Subcutaneous abdominal adipose tissue (tissue), 5 donors: Measurements from ENCODE around the gene PLTP.

Source experiments
- H3K27ac ChIP-seq: one replicate; pipeline ENCODE4 v1.7.0; 2013; ENCODE audit warnings: low read depth, mild to moderate bottlenecking, inconsistent platforms, low read length, moderate library complexity
- H3K27me3 ChIP-seq, 5 donors: one replicate each; pipeline ENCODE4 v1.7.0; 2013; ENCODE audit warnings: low read length in 5 of 5, inconsistent platforms in 1 of 5; ENCODE audit not compliant: control insufficient read depth in 5 of 5, insufficient read depth in 4 of 5
- H3K36me3 ChIP-seq, 5 donors: one replicate each; pipeline ENCODE4 v1.7.0; 2013; ENCODE audit warnings: low read length in 5 of 5; ENCODE audit not compliant: control insufficient read depth in 5 of 5, insufficient read depth in 5 of 5
- H3K4me1 ChIP-seq, 5 donors: one replicate each; pipeline ENCODE4 v1.7.0; 2013; ENCODE audit warnings: low read length in 5 of 5, mild to moderate bottlenecking in 3 of 5, moderate library complexity in 1 of 5; ENCODE audit not compliant: control insufficient read depth in 5 of 5, insufficient read depth in 5 of 5
- H3K4me3 ChIP-seq, 5 donors: one replicate each; pipeline ENCODE4 v1.7.0; 2013; ENCODE audit warnings: low read length in 5 of 5, low read depth in 1 of 5
- H3K9ac ChIP-seq, 5 donors: one replicate each; pipeline ENCODE4 v1.7.0; 2013; ENCODE audit warnings: low read length in 5 of 5, mild to moderate bottlenecking in 4 of 5, moderate library complexity in 3 of 5
- H3K9me3 ChIP-seq, 5 donors: one replicate each; pipeline ENCODE4 v1.7.0; 2013; ENCODE audit warnings: low read length in 5 of 5; ENCODE audit not compliant: control insufficient read depth in 5 of 5
- donor health status: healthy.
- donor health status: healthy.
- donor health status: healthy.
- donor health status: healthy.
- donor health status: healthy.

PLTP gene

GRCh38 chr20:45944151-45944964, 32.4 kb upstream of the PLTP start:
- peaks cover 10 to 96% (median 90%) of the 10 kb centered on the region in 5 donors for H3K36me3 ChIP-seq
- H3K4me3 ChIP-seq = no peak overlapping the region
- H3K27ac ChIP-seq = no peak overlapping the region
- H3K4me1 ChIP-seq = peaks cover 4 to 14% (median 11%) of the 10 kb centered on the region in 5 donors
- no peaks in the 10 kb centered on the region for H3K9me3 ChIP-seq
- H3K9ac ChIP-seq = no peak overlapping the region
- no peaks in the 10 kb centered on the region for H3K27me3 ChIP-seq

- no peak overlapping the region for H3K4me3 ChIP-seq
- peaks cover 4 to 14% (median 11%) of the 10 kb centered on the region in 5 donors for H3K4me1 ChIP-seq
- H3K9me3 ChIP-seq = no peaks in the 10 kb centered on the region
- H3K36me3 ChIP-seq = peaks cover 10 to 96% (median 90%) of the 10 kb centered on the region in 5 donors
- no peak overlapping the region for H3K27ac ChIP-seq
- no peak overlapping the region for H3K9ac ChIP-seq
- H3K27me3 ChIP-seq = no peaks in the 10 kb centered on the region
Observed at GRCh38 chr20:45943613-45944012, 31.7 kb upstream of the PLTP start.

- H3K9me3 ChIP-seq = no peaks in the 10 kb centered on the region
- H3K27me3 ChIP-seq = no peaks in the 10 kb centered on the region
- H3K4me1 ChIP-seq = peaks cover 0 to 6% (median 5%) of the 10 kb centered on the region in 5 donors
- H3K27ac ChIP-seq = no peak overlapping the region
- H3K36me3 ChIP-seq = peaks cover 18 to 83% (median 75%) of the 10 kb centered on the region in 5 donors
- H3K9ac ChIP-seq = no peak overlapping the region
- H3K4me3 ChIP-seq = no peak overlapping the region
Observed at GRCh38 chr20:45940469-45940868, 28.5 kb upstream of the PLTP start.

- Histone ChIP-seq H3K9ac (no peak overlapping the region), H3K27me3 (no peaks in the 10 kb centered on the region), H3K27ac (no peak overlapping the region), H3K9me3 (no peaks in the 10 kb centered on the region), H3K4me3 (no peak overlapping the region), H3K4me1 (peaks cover 0 to 7% (median 6%) of the 10 kb centered on the region in 5 donors), H3K36me3 (peaks cover 18 to 78% (median 71%) of the 10 kb centered on the region in 5 donors)
Observed at GRCh38 chr20:45940053-45940452, 28.1 kb upstream of the PLTP start.

GRCh38 chr20:45938727-45939438, 26.9 kb upstream of the PLTP start:
- H3K9me3 ChIP-seq = no peaks in the 10 kb centered on the region
- peaks cover 12 to 67% (median 60%) of the 10 kb centered on the region in 5 donors for H3K36me3 ChIP-seq
- H3K27me3 ChIP-seq = no peaks in the 10 kb centered on the region
- H3K4me1 ChIP-seq = peaks cover 0 to 10% (median 8%) of the 10 kb centered on the region in 5 donors
- no peak overlapping the region for H3K4me3 ChIP-seq
- no peak overlapping the region for H3K27ac ChIP-seq
- no peak overlapping the region for H3K9ac ChIP-seq

- Histone ChIP-seq H3K9me3 (no peaks in the 10 kb centered on the region), H3K9ac (no peak overlapping the region), H3K4me1 (peaks cover 0 to 20% (median 18%) of the 10 kb centered on the region in 5 donors), H3K27ac (no peak overlapping the region), H3K4me3 (no peak overlapping the region), H3K36me3 (peaks cover 10 to 56% (median 48%) of the 10 kb centered on the region in 5 donors), H3K27me3 (no peaks in the 10 kb centered on the region)
Observed at GRCh38 chr20:45937765-45938164, 25.8 kb upstream of the PLTP start.

- Histone ChIP-seq H3K9ac (peak overlapping the region; percentile 39 to 85 (median 64)), H3K9me3 (no peaks in the 10 kb centered on the region), H3K4me1 (peaks cover 0 to 20% (median 18%) of the 10 kb centered on the region in 5 donors), H3K4me3 (peak overlapping the region; percentile 86 to 97 (median 95)), H3K27me3 (no peaks in the 10 kb centered on the region), H3K27ac (peak overlapping the region; percentile 84), H3K36me3 (peaks cover 10 to 37% (median 35%) of the 10 kb centered on the region in 5 donors)
Observed at GRCh38 chr20:45935416-45936046, 23.6 kb upstream of the PLTP start.

GRCh38 chr20:45934586-45935415, 22.8 kb upstream of the PLTP start, which contains the start of gene PCIF1:
Gene PCIF1, plus strand, starts transcription at chr20:45934683. Its CDS starts 4,317 bp downstream, at chr20:45939000.
- Histone ChIP-seq H3K9me3 (no peaks in the 10 kb centered on the region), H3K27ac (peak within 1 kb of the TSS; percentile 98), H3K9ac (peak within 1 kb of the TSS; percentile 39 to 99 (median 98)), H3K4me3 (peak within 1 kb of the TSS; percentile 86 to 97 (median 95)), H3K27me3 (no peaks in the 10 kb centered on the region), H3K4me1 (peaks cover 0 to 20% (median 18%) of the 10 kb centered on the region in 5 donors), H3K36me3 (peaks cover 8 to 30% (median 28%) of the 10 kb centered on the region in 5 donors)

- peak overlapping the region; percentile 22 to 99 (median 98) for H3K9ac ChIP-seq
- H3K36me3 ChIP-seq = peaks cover 8 to 23% (median 21%) of the 10 kb centered on the region in 5 donors
- H3K4me1 ChIP-seq = peaks cover 0 to 20% (median 18%) of the 10 kb centered on the region in 5 donors
- H3K27ac ChIP-seq = peak overlapping the region; percentile 98
- H3K27me3 ChIP-seq = no peaks in the 10 kb centered on the region
- H3K9me3 ChIP-seq = no peaks in the 10 kb centered on the region
- H3K4me3 ChIP-seq = peak overlapping the region; percentile 86 to 96 (median 91)
Observed at GRCh38 chr20:45934046-45934585, 22.2 kb upstream of the PLTP start.
